ENCODE measurements around the gene GYPB.
"Not testable (repeated sequence)": the region's sequence is repeated elsewhere in the genome, so short reads cannot be mapped to it uniquely, and the experiment has no call there.

DNA sequence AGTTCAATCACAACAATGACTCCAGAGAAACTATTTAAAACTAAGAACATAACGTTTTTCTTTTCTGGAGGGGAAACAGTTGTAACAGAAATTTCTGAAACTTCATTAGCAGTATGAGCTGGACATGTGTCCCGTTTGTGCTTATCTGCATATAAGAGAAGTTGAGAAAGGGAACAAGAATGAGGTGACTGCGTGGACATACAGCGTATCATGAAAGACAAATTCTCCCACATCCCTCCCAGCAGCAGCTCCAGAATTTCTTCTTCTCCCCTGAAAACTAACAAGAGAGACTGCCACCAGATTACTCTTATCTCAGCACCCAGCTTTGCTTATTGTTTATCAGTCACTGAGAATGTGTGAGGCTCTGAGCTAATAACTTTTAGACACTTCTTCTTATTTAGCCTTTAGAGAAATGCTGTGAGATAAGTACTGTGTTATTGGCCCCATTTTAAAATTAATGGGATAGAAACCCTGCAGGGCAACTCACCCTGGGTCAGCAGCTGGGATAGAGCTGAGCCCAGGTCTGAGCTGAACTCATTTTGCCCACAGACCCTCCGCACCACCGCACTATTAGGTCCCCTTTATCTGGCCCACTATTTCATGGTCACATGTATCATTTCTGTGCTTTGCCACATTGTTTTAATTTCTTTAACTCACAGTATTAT, 18.7 kb downstream of the GYPB start:
- TF ChIP-seq TAF1, SPI1, POLR2AphosphoS5 (IDR thresholded peaks at IDR 0.05; ENCODE audit: low read depth, low read length): not testable (repeated sequence)
